Heart left ventricle (tissue), 16 donors: Measurements from ENCODE around the gene FAM53A. TPM values are rescaled to one million over a fixed set of nuclear protein-coding genes. Genes with fewer than 3 reads are reported as not detected.

Experiments used
- ATAC-seq, 4 donors: fragments of 200-7000 bp; cut with Tn5 transposase; one replicate each; pipeline ENCODE4 v1.9.1; 2020 to 2022; ENCODE audit warnings: moderate library complexity in 4 of 4, mild to moderate bottlenecking in 3 of 4, moderate number of reproducible peaks in 1 of 4
- DNase-seq, 5 donors: peaks; one replicate each; pipeline ENCODE4 v3.0.0-alpha.2; 2020
- H3K27ac ChIP-seq, 12 donors: fragments of 200-600 bp; sonication (generic) in 4 of 12; one replicate each; pipeline versions ENCODE4 v1.5.0 to v1.8.0; 2016 to 2022; ENCODE audit warnings: mild to moderate bottlenecking in 2 of 12
- H3K27me3 ChIP-seq, 9 donors: fragments of 200-600 bp; sonication (generic) in 2 of 9; one replicate each; pipeline versions ENCODE4 v1.5.1 to v1.8.0; 2016 to 2022; ENCODE audit warnings: mild to moderate bottlenecking in 3 of 9
- H3K36me3 ChIP-seq, 9 donors: fragments of 200-600 bp; sonication (generic) in 2 of 9; one replicate each; pipeline versions ENCODE4 v1.5.0 to v1.8.0; 2018 to 2022; ENCODE audit warnings: mild to moderate bottlenecking in 2 of 9
- H3K4me1 ChIP-seq, 12 donors: fragments of 200-600 bp; sonication (generic) in 4 of 12; one replicate each; pipeline versions ENCODE4 v1.5.0 to v1.8.0; 2016 to 2022; ENCODE audit warnings: mild to moderate bottlenecking in 3 of 12
- H3K4me3 ChIP-seq, 12 donors: fragments of 200-600 bp; sonication (generic) in 4 of 12; one replicate each; pipeline versions ENCODE4 v1.5.0 to v1.8.0; 2017 to 2022; ENCODE audit warnings: mild to moderate bottlenecking in 9 of 12, moderate library complexity in 4 of 12
- H3K9me3 ChIP-seq, 12 donors: fragments of 200-600 bp; sonication (generic) in 4 of 12; one replicate each; pipeline versions ENCODE4 v1.5.0 to v1.8.0; 2016 to 2022; ENCODE audit warnings: mild to moderate bottlenecking in 1 of 12
- CTCF ChIP-seq, 12 donors: fragments of 200-600 bp; sonication (generic) in 4 of 12; IDR thresholded peaks; one replicate each; pipeline versions ENCODE4 v1.5.0 to v1.8.0; 2018 to 2022; ENCODE audit warnings: antibody characterized with exemption in 12 of 12, mild to moderate bottlenecking in 5 of 12
- POLR2A ChIP-seq, 2 donors: fragments of 450-650 bp; IDR thresholded peaks; one replicate each; pipeline ENCODE4 v1.6.1; 2017; ENCODE audit warnings: antibody characterized with exemption in 2 of 2, mild to moderate bottlenecking in 2 of 2, moderate library complexity in 2 of 2
- WGBS, 4 donors: extraction: QIAGEN DNeasy Blood & Tissue Kit in 2 of 4; methylation state at CpG; one replicate each; pipeline versions ENCODE4 v1.1.5 to v1.1.7; 2013 to 2018; 5-methylcytosine and 5-hydroxymethylcytosine counted together
- intact Hi-C, 10 donors: fragments of 100-400 bp; cut with DNase I; formaldehyde crosslinking; loops; one replicate each; pipeline versions ENCODE4 v1.11.1 to v1.14.2; 2022
- polyA plus RNA-seq, 2 donors: library from polyadenylated mRNA; stranded (reverse); fragments of 200-250 nt; gene quantifications; one replicate each; pipeline ENCODE4 v1.2.3, GENCODE V29; 2013
- total RNA-seq, 9 donors: library from RNA; depleted of rRNA in 2 of 9; stranded (reverse); fragments of >200 nt in 2 of 9; fragmentation: NEBNext Ultra II Directional in 3 of 9; extraction: Animal tissue kit (Norgen Biotek cat#: 25700) in 3 of 9; gene quantifications; one replicate each; pipeline versions ENCODE4 v1.1.0 to v1.2.4, GENCODE V29; 2016 to 2023
- donor health status: ischemic (EF 13 %, LVEDD 7.1; RV severe dilation, severe dysfunction).
- donor health status: healthy with polysubstance abuse.
- donor health status: DM: no; HTN: yes; CAD: no.
- donor health status: DM: no; HTN: no; CAD: no.
- donor health status: ischemic (EF 25% LVEDD 6.9; RV normal size, moderate dysfunction).
- donor health status: ischemic (EF 25% LVEDD 5.7; RV mildly dilated, moderate dysfunction).
- donor health status: healthy.
- donor health status: DM: yes; HTN: yes; CAD: no.
- donor health status: ischemic (EF 35%, LVEDD 5.7; RV mildly dilated, moderate dysfunction).
- donor health status: nonischemic (EF 11% LVEDD 7.7; RV severe dilation, severe dysfunction).
- donor health status: DM: yes; HTN: yes; CAD: no.
- donor health status: PGD.
- donor health status: ischemic (EF 29% LVEDD 5.4; RV normal size, mild dysfunction).
- donor health status: nonischemic (EF 23%, LVEDD 6.1; RV moderate dilation, normal function).

Gene FAM53A
- total and polyA plus RNA-seq, 11 donors = 0.42 to 2.3 (median 0.99) TPM

- DNase-seq (peak in 3 of 5 donors; percentile 9 to 55 (median 13)), ATAC-seq (peak in 1 of 4 donors; percentile 29)
- TF ChIP-seq POLR2A (IDR thresholded peaks at IDR 0.05) (no peak), CTCF (IDR thresholded peaks at IDR 0.05) (no peak)
- H3K36me3 ChIP-seq = no peaks in the 10 kb centered on the region
- intact Hi-C loops = no loop called here
- peaks cover 0 to 6% (median 0%) of the 10 kb centered on the region in 12 donors for H3K4me1 ChIP-seq
- H3K27me3 ChIP-seq = peaks cover 0 to 38% (median 7%) of the 10 kb centered on the region in 9 donors
- no peak overlapping the region for H3K4me3 ChIP-seq
- 45 to 52% (median 49%) methylated on average over 19 to 23 of the region's 23 CpGs for WGBS, 4 donors
- H3K27ac ChIP-seq = no peak overlapping the region
- H3K9me3 ChIP-seq = no peaks in the 10 kb centered on the region
Observed at GRCh38 chr4:1604181-1604705, 79.9 kb downstream of the FAM53A start.

GRCh38 chr4:1603413-1604135, 80.5 kb downstream of the FAM53A start:
- no peaks in the 10 kb centered on the region for H3K9me3 ChIP-seq
- ATAC-seq (no peak), DNase-seq (peak in 3 of 5 donors; percentile 13 to 49 (median 22))
- H3K27ac ChIP-seq = no peak overlapping the region
- TF ChIP-seq POLR2A (IDR thresholded peaks at IDR 0.05) = no peak
- TF ChIP-seq CTCF (IDR thresholded peaks at IDR 0.05) = no peak
- peaks cover 0 to 6% (median 0%) of the 10 kb centered on the region in 12 donors for H3K4me1 ChIP-seq
- peaks cover 0 to 39% (median 7%) of the 10 kb centered on the region in 9 donors for H3K27me3 ChIP-seq
- intact Hi-C loops = no loop called here
- 66 to 80% (median 74%) methylated on average over 12 to 17 of the region's 17 CpGs for WGBS, 4 donors
- H3K36me3 ChIP-seq = no peaks in the 10 kb centered on the region
- no peak overlapping the region for H3K4me3 ChIP-seq

- WGBS, 4 donors = 66 to 81% (median 78%) methylated on average over 32 to 43 of the region's 43 CpGs
- Histone ChIP-seq H3K27ac (no peak overlapping the region), H3K27me3 (peaks cover 0 to 46% (median 7%) of the 10 kb centered on the region in 9 donors), H3K4me3 (no peak overlapping the region), H3K9me3 (no peaks in the 10 kb centered on the region), H3K4me1 (peaks cover 0 to 6% (median 0%) of the 10 kb centered on the region in 12 donors), H3K36me3 (no peaks in the 10 kb centered on the region)
- no peak for ATAC-seq
- no peak for TF ChIP-seq POLR2A (IDR thresholded peaks at IDR 0.05)
- TF ChIP-seq CTCF (IDR thresholded peaks at IDR 0.05) = no peak
- peak in 3 of 5 donors; percentile 18 to 52 (median 25) for DNase-seq
- intact Hi-C loops = no loop called here
Observed at GRCh38 chr4:1602655-1603412, 81.3 kb downstream of the FAM53A start.
